ENCODE data around the gene TREH. TPM values are rescaled to one million over a fixed set of nuclear protein-coding genes. Genes with fewer than 3 reads are reported as not detected.
"Not testable (repeated sequence)": the region's sequence is repeated elsewhere in the genome, so short reads cannot be mapped to it uniquely, and the experiment has no call there.

TREH gene
- total RNA-seq, 1 experiment from 2014 or later = 0.15 TPM

- RAD21 ChIA-PET (ENCODE audit: low non-redundant PET in 1 of 2, low total read pairs in 2 of 2, uncharacterized antibody in 2 of 2, unreplicated experiment in 2 of 2) = not testable (repeated sequence)
- H3K4me1 ChIP-seq (ENCODE audit: control insufficient read depth in 1 of 2, insufficient read depth in 2 of 2, low read length in 2 of 2) = peaks cover 9 to 15% of the 10 kb centered on the region in 2 experiments
Observed at GRCh38 chr11:118682939-118683338, 3.5 kb upstream of the TREH start.

GRCh38 chr11:118682372-118682771 is 2.9 kb upstream of the TREH start:
- Histone ChIP-seq H3K9me3 (ENCODE audit: control insufficient read depth in 1 of 2, insufficient read depth in 1 of 2, low read depth in 1 of 2, low read length in 2 of 2) (no peaks in the 10 kb centered on the region), H3K9ac (ENCODE audit: low read length) (no peak overlapping the region), H3K79me2 (ENCODE audit: insufficient read depth, low read length) (no peaks in the 10 kb centered on the region), H3K27ac (ENCODE audit: low read depth, low read length) (no peak overlapping the region), H3K27me3 (ENCODE audit: insufficient read depth, low read length) (no peaks in the 10 kb centered on the region), H3K4me1 (ENCODE audit: control insufficient read depth in 1 of 2, insufficient read depth in 2 of 2, low read length in 2 of 2) (peaks cover 9 to 15% of the 10 kb centered on the region in 2 experiments), H3K4me2 (ENCODE audit: low read length) (no peak overlapping the region), H3K36me3 (ENCODE audit: control insufficient read depth in 1 of 2, insufficient read depth in 2 of 2, low read length in 2 of 2) (no peaks in the 10 kb centered on the region), H4K20me1 (ENCODE audit: insufficient read depth) (no peaks in the 10 kb centered on the region), H3K9me2 (ENCODE audit: insufficient read depth) (no peaks in the 10 kb centered on the region), H2AFZ (ENCODE audit: low read depth, low read length, poor library complexity, severe bottlenecking) (no peak overlapping the region), H3K4me3 (replicated peaks in 1 of 2; ENCODE audit: low read depth in 1 of 2, low read length in 2 of 2) (no peak overlapping the region)
- RAD21 ChIA-PET (ENCODE audit: low non-redundant PET in 1 of 2, low total read pairs in 2 of 2, uncharacterized antibody in 2 of 2, unreplicated experiment in 2 of 2) = no interaction called here
- CTCF ChIA-PET = no interaction called here
- TF ChIP-seq JUND (IDR thresholded peaks at IDR 0.05) (no peak), FOSL1 (IDR thresholded peaks at IDR 0.05; ENCODE audit: low read depth) (no peak), SP1 (IDR thresholded peaks at IDR 0.05; ENCODE audit: low read depth) (no peak), RAD21 (IDR thresholded peaks at IDR 0.05; ENCODE audit: low read depth) (no peak)
- POLR2A ChIA-PET = no interaction called here
- no TSS peak for BruUV-seq (replicated peaks)
- ATAC-seq (no peak), DNase-seq (ENCODE audit: low read depth, low spot score) (no peak)
- intact Hi-C loops (cut with micrococcal nuclease) = no loop called here

More at GRCh38 chr11:118682939-118683338, 3.5 kb upstream of the TREH start:
- BruUV-seq (replicated peaks); H4K20me1 ChIP-seq (ENCODE audit: insufficient read depth); H3K9me2 ChIP-seq (ENCODE audit: insufficient read depth); intact Hi-C loops (cut with micrococcal nuclease); H3K9ac ChIP-seq (ENCODE audit: low read length); DNase-seq (ENCODE audit: low read depth, low spot score); POLR2A ChIA-PET; H3K79me2 ChIP-seq (ENCODE audit: insufficient read depth, low read length); H3K27ac ChIP-seq (ENCODE audit: low read depth, low read length); H3K27me3 ChIP-seq (ENCODE audit: insufficient read depth, low read length); H3K4me3 ChIP-seq (replicated peaks in 1 of 2; ENCODE audit: low read depth in 1 of 2, low read length in 2 of 2); H3K9me3 ChIP-seq (ENCODE audit: control insufficient read depth in 1 of 2, insufficient read depth in 1 of 2, low read depth in 1 of 2, low read length in 2 of 2); H3K36me3 ChIP-seq (ENCODE audit: control insufficient read depth in 1 of 2, insufficient read depth in 2 of 2, low read length in 2 of 2); ATAC-seq; H3K4me2 ChIP-seq (ENCODE audit: low read length); H2AFZ ChIP-seq (ENCODE audit: low read depth, low read length, poor library complexity, severe bottlenecking); CTCF ChIA-PET: not testable (repeated sequence)

GRCh38 chr11:118678908-118679307 is 542 bp downstream of the TREH start:
- H3K27me3 ChIP-seq (ENCODE audit: insufficient read depth, low read length); RAD21 ChIA-PET (ENCODE audit: low non-redundant PET in 1 of 2, low total read pairs in 2 of 2, uncharacterized antibody in 2 of 2, unreplicated experiment in 2 of 2); H3K9me2 ChIP-seq (ENCODE audit: insufficient read depth); intact Hi-C loops (cut with micrococcal nuclease); H4K20me1 ChIP-seq (ENCODE audit: insufficient read depth); H3K9me3 ChIP-seq (ENCODE audit: control insufficient read depth in 1 of 2, insufficient read depth in 1 of 2, low read depth in 1 of 2, low read length in 2 of 2); BruUV-seq (replicated peaks); H3K79me2 ChIP-seq (ENCODE audit: insufficient read depth, low read length); H3K36me3 ChIP-seq (ENCODE audit: control insufficient read depth in 1 of 2, insufficient read depth in 2 of 2, low read length in 2 of 2): not testable (repeated sequence)
- ChIA-PET CTCF (interaction anchor here (1.2 kb wide), 1 partner anchor 11 kb away, joined by 8 read pairs; no protein-coding TSS in a partner anchor), POLR2A (interaction anchor here (1.2 kb wide), 1 partner anchor 9 kb away, joined by 4 read pairs; no protein-coding TSS in a partner anchor)
- Histone ChIP-seq H3K4me3 (replicated peaks in 1 of 2; ENCODE audit: low read depth in 1 of 2, low read length in 2 of 2) (peak overlapping the region in 1 of 2 experiments; percentile 44; a peak in 2 of 4 replicates), H3K4me2 (ENCODE audit: low read length) (peak overlapping the region; percentile 75), H2AFZ (ENCODE audit: low read depth, low read length, poor library complexity, severe bottlenecking) (peak overlapping the region; percentile 97), H3K27ac (ENCODE audit: low read depth, low read length) (peak overlapping the region; percentile 51), H3K9ac (ENCODE audit: low read length) (peak overlapping the region; percentile 32), H3K4me1 (ENCODE audit: control insufficient read depth in 1 of 2, insufficient read depth in 2 of 2, low read length in 2 of 2) (peaks cover 9 to 15% of the 10 kb centered on the region in 2 experiments)
- ATAC-seq (peak; percentile 97), DNase-seq (ENCODE audit: low read depth, low spot score) (peak; percentile 70)
- TF ChIP-seq CTCF (IDR thresholded peaks at IDR 0.05 in 2 of 3, conservative IDR thresholded peaks at IDR 0.05 in 1 of 3; ENCODE audit: borderline replicate concordance in 1 of 3, insufficient read depth in 1 of 3, low read depth in 2 of 3, low read length in 2 of 3) = peak; percentile 56 to 72 (median 56)
- peak; percentile 54 for TF ChIP-seq RAD21 (IDR thresholded peaks at IDR 0.05; ENCODE audit: low read depth)
- peak; percentile 49 for TF ChIP-seq SP1 (IDR thresholded peaks at IDR 0.05; ENCODE audit: low read depth)
